ENCODE measurements around the gene RCSD1. TPM values are rescaled to one million over a fixed set of nuclear protein-coding genes. Genes with fewer than 3 reads are reported as not detected.

RCSD1 gene
- total and polyA plus RNA-seq, 2 donors (not counting 3 experiments of a cell fraction or from before 2014, with no cell fraction given): 0.08 to 1.00 TPM

- peaks cover 52% of the 10 kb centered on the region for H3K79me2 ChIP-seq (ENCODE audit: control insufficient read depth, insufficient read depth, low read length)
- no peak overlapping the region for H3K4me3 ChIP-seq (replicated peaks in 1 of 3; ENCODE audit: insufficient read depth in 1 of 3, low read depth in 1 of 3, low read length in 3 of 3)
- no peak overlapping the region for H2AFZ ChIP-seq (ENCODE audit: low read depth, low read length)
- intact Hi-C loops (cut with micrococcal nuclease) (no loop called here), dilution Hi-C loops (cut with MboI; ENCODE audit: extremely low pct_ligation_motif_present, low sequenced_read_pairs) (no loop called here)
- H3K4me2 ChIP-seq (ENCODE audit: insufficient read depth, low read length): no peak overlapping the region
- H3K4me1 ChIP-seq (ENCODE audit: control insufficient read depth, extremely low read depth, insufficient read depth, low read length): peaks cover 2% of the 10 kb centered on the region
- no peaks in the 10 kb centered on the region for H3K36me3 ChIP-seq (ENCODE audit: control insufficient read depth in 2 of 2, extremely low read depth in 1 of 2, insufficient read depth in 2 of 2, low read length in 2 of 2)
- H3K9me3 ChIP-seq (replicated peaks; ENCODE audit: control insufficient read depth, insufficient read depth, low read length): no peaks in the 10 kb centered on the region
- no peaks in the 10 kb centered on the region for H3K27me3 ChIP-seq (ENCODE audit: control insufficient read depth in 2 of 2, insufficient read depth in 2 of 2, low read length in 2 of 2)
- no peak overlapping the region for H3K27ac ChIP-seq (ENCODE audit: insufficient read depth, low read depth, low read length)
- no peak overlapping the region for H3K9ac ChIP-seq (replicated peaks; ENCODE audit: extremely low read depth, insufficient read depth, low read length)
- no TSS peak for BruUV-seq (replicated peaks)
- H3K9me1 ChIP-seq (replicated peaks; ENCODE audit: control insufficient read depth, extremely low read depth, insufficient read depth, low read length): no peaks in the 10 kb centered on the region
- CTCF ChIA-PET: interaction anchor here (1.0 kb wide), 1 partner anchor 26 kb away, joined by 3 read pairs; the partner anchor contains the start of gene MPZL1
- FAIRE-seq (no peak), DNase-seq (ENCODE audit: low read depth, low spot score) (no peak)
- no peaks in the 10 kb centered on the region for H4K20me1 ChIP-seq (replicated peaks; ENCODE audit: control insufficient read depth, extremely low read depth, insufficient read depth, low read length)
- TF ChIP-seq, protein P1, sequence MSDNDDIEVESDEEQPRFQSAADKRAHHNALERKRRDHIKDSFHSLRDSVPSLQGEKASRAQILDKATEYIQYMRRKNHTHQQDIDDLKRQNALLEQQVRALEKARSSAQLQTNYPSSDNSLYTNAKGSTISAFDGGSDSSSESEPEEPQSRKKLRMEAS (IDR thresholded peaks at IDR 0.05; ENCODE audit: insufficient read depth, insufficient read length): no peak
- TF ChIP-seq MYC (IDR thresholded peaks at IDR 0.05; ENCODE audit: low read depth, low read length) (no peak), POLR2AphosphoS5 (IDR thresholded peaks at IDR 0.05; ENCODE audit: insufficient read depth, low read depth, low read length) (no peak), EZH2 (IDR thresholded peaks at IDR 0.05; ENCODE audit: borderline replicate concordance, low read depth, low read length, severe bottlenecking) (no peak), GATA2 (IDR thresholded peaks at IDR 0.05; ENCODE audit: insufficient read depth, insufficient read length, low read depth, low read length) (no peak), FOS (IDR thresholded peaks at IDR 0.05; ENCODE audit: borderline replicate concordance, insufficient read depth, low read length) (no peak), JUN (IDR thresholded peaks at IDR 0.05; ENCODE audit: borderline replicate concordance, insufficient read depth, insufficient read length, low read depth) (no peak)
- TF ChIP-seq, protein P2, sequence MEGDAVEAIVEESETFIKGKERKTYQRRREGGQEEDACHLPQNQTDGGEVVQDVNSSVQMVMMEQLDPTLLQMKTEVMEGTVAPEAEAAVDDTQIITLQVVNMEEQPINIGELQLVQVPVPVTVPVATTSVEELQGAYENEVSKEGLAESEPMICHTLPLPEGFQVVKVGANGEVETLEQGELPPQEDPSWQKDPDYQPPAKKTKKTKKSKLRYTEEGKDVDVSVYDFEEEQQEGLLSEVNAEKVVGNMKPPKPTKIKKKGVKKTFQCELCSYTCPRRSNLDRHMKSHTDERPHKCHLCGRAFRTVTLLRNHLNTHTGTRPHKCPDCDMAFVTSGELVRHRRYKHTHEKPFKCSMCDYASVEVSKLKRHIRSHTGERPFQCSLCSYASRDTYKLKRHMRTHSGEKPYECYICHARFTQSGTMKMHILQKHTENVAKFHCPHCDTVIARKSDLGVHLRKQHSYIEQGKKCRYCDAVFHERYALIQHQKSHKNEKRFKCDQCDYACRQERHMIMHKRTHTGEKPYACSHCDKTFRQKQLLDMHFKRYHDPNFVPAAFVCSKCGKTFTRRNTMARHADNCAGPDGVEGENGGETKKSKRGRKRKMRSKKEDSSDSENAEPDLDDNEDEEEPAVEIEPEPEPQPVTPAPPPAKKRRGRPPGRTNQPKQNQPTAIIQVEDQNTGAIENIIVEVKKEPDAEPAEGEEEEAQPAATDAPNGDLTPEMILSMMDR (IDR thresholded peaks at IDR 0.05; ENCODE audit: extremely low read depth in 1 of 2, insufficient read depth in 1 of 2, low read depth in 1 of 2, low read length in 2 of 2): no peak
- POLR2A ChIA-PET: no interaction called here
Observed at GRCh38 chr1:167747988-167748387, 118.0 kb downstream of the RCSD1 start.
